ENCODE measurements around the gene NUDT21. TPM values are rescaled to one million over a fixed set of nuclear protein-coding genes. Genes with fewer than 3 reads are reported as not detected.
"Not testable (repeated sequence)": the region's sequence is repeated elsewhere in the genome, so short reads cannot be mapped to it uniquely, and the experiment has no call there.

NUDT21 gene
- total RNA-seq, 1 donor from 2014 or later = 31.7 TPM

GRCh38 chr16:56419740-56420548 lies 31.2 kb downstream of the NUDT21 start:
- ATAC-seq (peak; percentile 14), DNase-seq (ENCODE audit: low spot score) (no peak)

DNA sequence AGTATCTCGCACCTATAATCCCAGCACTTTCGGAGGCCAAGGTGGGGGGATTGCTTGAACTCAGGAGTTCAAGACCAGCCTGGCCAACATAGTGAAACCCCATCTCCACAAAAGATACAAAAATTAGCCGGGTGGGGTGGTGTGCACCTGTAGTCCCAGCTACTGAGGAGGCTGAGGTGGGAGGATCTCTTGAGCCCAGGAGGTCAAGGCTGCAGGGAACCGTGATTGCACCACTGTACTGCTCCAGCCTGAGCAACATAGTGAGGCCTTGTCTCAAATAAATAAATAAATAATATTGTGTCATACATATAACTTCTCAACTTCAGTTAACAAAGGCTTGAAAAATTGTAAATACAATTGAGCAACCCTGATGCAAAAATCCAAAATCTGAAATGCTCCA lies 34.0 kb downstream of the NUDT21 start:
- DNase-seq (ENCODE audit: low spot score) (no peak), ATAC-seq (no peak)

GRCh38 chr16:56415875-56416274 lies 35.3 kb downstream of the NUDT21 start:
- DNase-seq (ENCODE audit: low spot score) (no peak), ATAC-seq (no peak)

DNA sequence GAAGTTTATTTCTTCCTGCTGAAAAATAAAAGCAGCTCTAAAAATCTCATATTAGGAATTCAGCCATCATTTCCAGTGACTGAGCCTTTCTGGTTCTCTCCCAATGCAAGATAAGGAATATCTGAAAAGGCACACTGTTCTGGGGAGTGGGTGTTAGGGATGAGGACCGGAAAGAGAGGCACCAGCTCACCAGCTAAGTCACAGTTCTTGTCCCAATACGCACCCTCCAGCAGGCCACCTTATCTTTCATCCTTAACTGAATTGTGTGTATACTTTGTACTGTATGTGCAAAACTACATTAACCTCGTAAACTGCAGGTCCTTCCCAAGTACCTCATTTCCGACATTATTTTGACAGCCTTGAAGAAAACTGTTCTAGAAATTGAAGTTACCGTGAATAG lies 36.8 kb downstream of the NUDT21 start:
- ATAC-seq (no peak), DNase-seq (ENCODE audit: low spot score) (no peak)

DNA sequence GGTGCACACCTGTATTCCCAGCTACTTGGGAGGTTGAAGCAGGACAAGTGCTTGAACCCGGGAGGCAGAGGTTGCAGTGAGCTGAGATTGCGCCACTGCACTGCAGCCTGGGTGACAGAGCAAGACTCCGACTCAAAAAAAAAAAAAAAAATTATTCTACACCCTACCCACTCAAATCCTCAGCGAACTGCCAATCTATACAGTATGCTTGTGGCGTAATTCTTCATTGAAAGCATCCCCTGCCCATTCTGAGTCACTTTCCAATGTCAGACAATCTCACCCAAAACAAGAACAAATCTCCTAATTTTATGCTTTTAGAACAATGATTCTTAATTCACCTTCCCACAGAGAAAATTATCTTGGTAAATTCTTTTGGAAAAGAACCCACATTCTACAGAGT lies 37.8 kb downstream of the NUDT21 start:
- DNase-seq (ENCODE audit: low spot score) (no peak), ATAC-seq (no peak)

DNA sequence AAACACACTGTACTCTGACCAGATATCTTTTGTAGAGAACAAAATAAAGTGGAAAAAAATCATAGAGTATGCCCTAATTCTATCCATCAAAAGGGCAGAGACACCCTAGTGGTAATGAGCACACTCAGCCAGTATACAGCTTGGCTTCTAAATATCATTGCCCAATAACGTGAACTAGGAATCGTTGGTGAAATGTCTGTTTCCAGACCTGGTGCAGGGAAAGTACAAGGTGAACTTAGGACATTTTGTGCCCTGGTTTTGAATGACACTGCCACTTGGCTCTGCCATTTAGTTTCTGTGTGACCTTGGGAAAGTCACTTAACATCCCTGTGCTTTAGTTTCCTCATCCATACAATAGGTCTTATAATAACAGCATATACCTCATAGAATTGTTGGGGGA lies 39.5 kb downstream of the NUDT21 start:
- ATAC-seq = peak; percentile 44
- DNase-seq (ENCODE audit: low spot score) = no peak

- no peak for ATAC-seq
- DNase-seq (ENCODE audit: low spot score) = no peak
Measured at GRCh38 chr16:56411123-56411522, 40.0 kb downstream of the NUDT21 start.

GRCh38 chr16:56409195-56409594 lies 41.9 kb downstream of the NUDT21 start:
- DNase-seq (ENCODE audit: low spot score) (peak; percentile 75), ATAC-seq (peak; percentile 87)

DNA sequence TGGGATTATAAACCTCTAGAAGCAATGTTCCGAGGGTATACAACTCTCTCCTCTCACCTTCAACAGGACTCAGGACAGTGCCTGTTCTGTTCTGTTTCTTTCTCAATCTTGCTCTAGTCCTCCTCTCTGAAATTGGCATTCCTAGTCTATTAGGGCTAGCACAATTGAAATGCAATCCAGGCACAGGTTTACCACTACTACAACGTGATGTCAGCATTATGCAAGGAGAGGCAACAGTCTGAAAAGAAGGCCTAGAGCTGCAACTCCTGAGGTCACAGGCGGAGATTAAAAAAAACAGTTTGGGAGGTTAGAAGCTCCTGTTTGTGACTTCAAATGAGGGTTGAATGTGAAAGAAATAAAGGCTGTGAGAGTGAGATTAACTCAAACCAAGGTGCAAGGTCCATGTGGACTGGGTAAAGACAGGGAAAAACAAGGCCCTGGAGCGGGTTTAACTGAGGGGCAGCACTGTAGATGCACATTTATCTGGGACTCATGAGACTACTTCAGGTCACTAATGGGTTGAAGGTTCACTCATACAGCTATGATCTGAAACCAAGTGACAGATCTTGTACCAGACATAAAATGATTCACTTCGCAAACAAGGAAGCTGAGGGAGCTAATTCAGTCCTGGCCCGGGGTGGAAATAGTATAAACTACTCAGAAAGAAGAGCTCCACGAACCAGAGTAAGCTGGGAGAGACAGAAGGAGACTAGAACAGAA lies 42.6 kb downstream of the NUDT21 start:
- DNase-seq (ENCODE audit: low spot score) (no peak), ATAC-seq (peak; percentile 69)

DNA sequence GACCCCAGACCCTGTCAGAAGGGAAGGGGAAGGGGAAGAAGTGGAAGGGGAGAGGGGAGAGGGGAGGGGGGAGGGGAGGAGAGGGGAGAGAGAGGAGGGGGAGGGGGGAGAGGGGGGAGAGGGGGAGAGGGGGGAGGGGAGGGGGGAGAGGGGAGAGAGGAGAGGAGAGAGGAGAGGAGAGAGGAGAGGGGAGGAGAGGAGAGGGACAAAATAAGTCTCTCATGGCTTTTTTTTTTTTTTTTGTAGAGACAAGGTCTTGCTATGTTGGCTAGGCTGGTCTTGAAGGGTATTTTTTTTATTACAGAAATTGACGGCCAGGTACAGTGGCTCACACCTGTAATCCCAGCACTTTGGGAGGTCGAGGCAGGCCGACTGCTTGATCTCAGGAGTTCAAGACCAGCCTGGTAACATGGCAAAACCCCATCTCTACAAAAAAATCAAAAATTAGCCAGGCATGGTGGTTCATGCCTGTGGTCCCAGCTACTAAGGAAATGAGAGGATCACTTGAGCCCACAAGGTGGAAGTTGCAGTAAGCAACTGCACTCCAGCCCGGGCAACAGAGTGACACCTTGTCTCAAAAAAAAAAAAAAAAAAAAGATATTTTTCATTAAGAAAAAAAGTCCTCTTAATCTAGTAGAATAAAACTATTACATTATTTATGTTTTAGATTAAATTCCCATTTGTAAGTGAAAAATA lies 45.0 kb downstream of the NUDT21 start:
- DNase-seq (ENCODE audit: low spot score) = no peak
- no peak for ATAC-seq

GRCh38 chr16:56401482-56401881 lies 49.6 kb downstream of the NUDT21 start:
- peak; percentile 77 for ATAC-seq
- DNase-seq (ENCODE audit: low spot score) = no peak

DNA sequence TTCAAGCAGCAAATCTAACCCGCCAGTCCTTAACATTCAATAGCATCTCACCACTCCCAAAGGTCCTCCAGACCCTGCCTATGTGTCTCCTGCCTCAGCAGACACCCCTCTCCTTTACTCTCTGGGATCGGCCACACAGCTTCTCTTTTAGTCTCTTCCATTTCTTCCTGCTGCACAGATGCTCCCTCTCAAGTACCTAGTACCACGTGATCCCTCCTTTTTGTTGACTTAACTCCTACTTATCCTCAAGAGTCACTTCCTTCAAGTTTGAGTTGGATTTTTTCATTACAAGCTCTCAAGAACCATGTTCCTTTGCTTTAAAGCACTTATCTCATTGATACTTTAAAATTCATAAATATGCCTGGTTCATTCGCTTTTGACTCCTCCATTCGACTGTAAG lies 50.7 kb downstream of the NUDT21 start:
- DNase-seq (ENCODE audit: low spot score) = no peak
- ATAC-seq = no peak

GRCh38 chr16:56399486-56399885 lies 51.6 kb downstream of the NUDT21 start:
- no peak for DNase-seq (ENCODE audit: low spot score)
- ATAC-seq = peak; percentile 42

DNA sequence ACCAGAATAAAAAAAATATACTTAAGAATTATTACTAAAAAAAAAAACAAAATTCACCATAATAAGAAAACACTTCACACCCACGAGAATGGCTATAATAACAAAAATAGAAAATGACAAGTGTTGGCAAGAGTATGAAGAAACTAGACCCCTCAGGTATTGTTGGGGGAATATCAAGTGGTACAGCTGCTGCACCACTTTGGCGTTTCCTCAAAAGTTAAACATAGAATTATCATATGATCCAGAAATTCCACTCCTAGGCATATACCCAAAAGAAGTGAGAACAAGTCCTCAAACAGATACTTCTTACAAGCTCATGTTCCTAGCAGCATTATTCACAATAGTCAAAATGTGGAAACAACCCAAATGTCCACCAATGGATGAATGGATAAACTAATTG lies 52.1 kb downstream of the NUDT21 start:
- no peak for ATAC-seq

DNA sequence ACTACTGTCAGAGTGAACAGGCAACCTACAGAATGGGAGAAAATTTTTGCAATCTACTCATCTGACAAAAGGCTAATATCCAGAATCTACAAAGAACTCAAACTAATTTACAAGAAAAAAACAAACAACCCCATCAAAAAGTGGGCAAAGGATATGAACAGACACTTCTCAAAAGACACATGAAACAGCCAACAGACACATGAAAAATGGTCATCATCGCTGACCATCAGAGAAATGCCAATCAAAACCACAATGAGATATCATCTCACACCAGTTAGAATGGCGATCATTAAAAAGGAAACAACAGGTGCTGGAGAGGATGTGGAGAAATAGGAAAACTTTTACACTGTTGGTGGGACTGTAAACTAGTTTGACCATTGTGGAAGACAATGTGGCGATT lies 54.4 kb downstream of the NUDT21 start:
- DNase-seq (ENCODE audit: low spot score); ATAC-seq: not testable (repeated sequence)

More for the DNA sequence above, 52.1 kb downstream of the NUDT21 start:
- DNase-seq (ENCODE audit: low spot score) = no peak

DNA sequence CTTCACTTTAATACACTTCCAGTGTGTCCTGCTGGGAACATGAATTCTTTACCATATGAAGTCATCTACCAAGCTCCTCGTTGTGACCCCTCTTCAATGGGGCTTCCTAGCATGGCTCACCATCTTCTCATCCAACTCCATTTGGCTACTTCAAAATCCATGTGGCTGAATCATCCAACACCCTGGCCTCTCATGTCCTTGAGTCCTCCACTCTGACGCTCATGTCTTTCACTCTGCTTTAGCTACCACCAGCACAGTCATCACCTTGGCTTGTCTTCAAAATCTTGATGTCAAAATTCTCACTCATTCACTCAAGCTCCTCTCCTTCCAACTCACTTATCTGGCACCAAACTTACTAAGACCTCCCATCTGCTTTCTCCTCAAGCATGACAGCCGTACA lies 61.6 kb downstream of the NUDT21 start:
- ATAC-seq = no peak
- no peak for DNase-seq (ENCODE audit: low spot score)

- ATAC-seq (no peak), DNase-seq (ENCODE audit: low spot score) (no peak)
Measured at GRCh38 chr16:56388209-56388608, 62.9 kb downstream of the NUDT21 start.

GRCh38 chr16:56387396-56387795 lies 63.7 kb downstream of the NUDT21 start:
- no peak for DNase-seq (ENCODE audit: low spot score)
- ATAC-seq = no peak

- no peak for DNase-seq (ENCODE audit: low spot score)
- ATAC-seq = peak; percentile 72
Measured at GRCh38 chr16:56384074-56384721, 66.9 kb downstream of the NUDT21 start.

GRCh38 chr16:56382901-56383355 lies 68.2 kb downstream of the NUDT21 start:
- no peak for DNase-seq (ENCODE audit: low spot score)
- ATAC-seq = peak; percentile 61

GRCh38 chr16:56382459-56382858 lies 68.7 kb downstream of the NUDT21 start:
- ATAC-seq (peak; percentile 75), DNase-seq (ENCODE audit: low spot score) (peak; percentile 68)

All from left lobe of liver (tissue), 2 donors.